HG02798 (cell line): Measurements from ENCODE around the gene MBTPS2.
A peak's percentile ranks its signal among the peaks of the same experiment; 100 is the strongest.
"Not testable (repeated sequence)": the region's sequence is repeated elsewhere in the genome, so short reads cannot be mapped to it uniquely, and the experiment has no call there.

Experiments used
- ATAC-seq: cut with Tn5 transposase; IDR thresholded peaks from one replicate; pipeline ENCODE4 v1.9.1; 2021; ENCODE audit warnings: mild to moderate bottlenecking; ENCODE audit not compliant: unreplicated experiment, poor library complexity

The MBTPS2 gene

DNA sequence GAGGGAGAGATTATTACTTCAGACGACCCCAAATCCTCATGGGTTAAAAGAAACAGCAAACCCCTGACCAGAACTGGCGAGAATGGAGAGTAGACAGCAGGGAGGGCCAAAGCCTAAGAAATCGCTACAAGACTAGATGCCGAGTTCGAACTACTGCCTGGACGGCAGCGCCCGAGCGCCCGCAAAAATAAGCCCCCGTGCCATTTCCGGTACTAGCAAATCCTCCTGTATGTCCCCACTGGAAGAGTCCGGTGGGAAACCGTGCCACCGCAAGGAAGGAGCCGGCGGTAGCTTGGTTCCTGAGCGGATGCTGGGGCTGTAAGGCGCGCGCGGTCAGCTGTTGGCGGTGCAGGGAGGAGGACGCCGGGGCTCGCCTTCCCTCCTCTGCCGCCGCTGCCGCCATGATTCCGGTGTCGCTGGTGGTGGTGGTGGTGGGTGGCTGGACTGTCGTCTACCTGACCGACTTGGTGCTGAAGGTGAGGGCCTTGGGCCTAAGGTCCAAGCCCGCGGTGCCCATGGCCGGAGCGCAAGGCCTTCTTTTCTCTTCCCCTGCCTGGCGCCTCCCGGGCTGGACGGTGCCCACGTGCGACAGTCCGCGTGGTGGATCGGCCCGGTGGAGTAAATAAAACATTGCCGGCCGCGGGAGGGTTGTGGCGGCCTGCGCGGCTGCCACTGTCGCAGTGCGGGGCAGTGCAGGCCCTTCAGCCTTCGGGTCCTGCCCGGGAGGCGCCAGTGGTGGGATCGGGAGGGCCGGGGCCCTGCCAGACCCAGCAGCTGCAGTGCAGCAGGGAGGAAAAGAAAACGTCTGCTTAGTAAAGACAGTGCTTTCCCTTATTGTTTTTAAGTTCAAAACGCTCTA, at the start of gene MBTPS2:
TSS of gene MBTPS2 (plus strand) at position 284 of the 859 bp plus-strand sequence. CDS start at position 402, 118 bp downstream.
- peak; percentile 89 for ATAC-seq

DNA sequence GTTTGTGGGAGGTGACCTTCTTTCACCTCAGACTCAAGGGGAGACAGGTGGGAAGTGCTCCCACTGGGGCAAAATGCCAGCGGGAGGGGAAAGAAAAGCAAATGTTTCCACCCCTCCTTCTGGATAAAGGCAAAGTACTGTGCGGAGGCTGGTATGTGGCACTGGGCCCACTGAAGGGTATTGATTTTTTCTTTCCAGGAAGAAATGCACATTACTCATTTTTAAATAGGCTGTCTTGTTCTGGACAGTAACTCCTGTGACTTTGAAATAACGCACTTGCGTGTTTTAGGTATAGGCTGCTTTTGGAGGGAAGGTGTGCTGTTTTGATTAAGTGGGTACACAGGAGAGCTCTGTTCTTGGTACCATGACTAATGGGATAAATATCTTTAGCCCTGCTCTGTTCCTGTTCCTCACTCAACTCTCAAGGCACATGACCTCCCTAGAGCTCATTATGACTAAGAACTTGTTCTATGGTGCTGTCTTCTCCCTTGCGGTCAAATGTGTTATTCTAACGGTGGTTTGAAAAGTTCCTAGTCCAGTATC, 40.7 kb upstream of the MBTPS2 start:
- peak; percentile 91 for ATAC-seq

DNA sequence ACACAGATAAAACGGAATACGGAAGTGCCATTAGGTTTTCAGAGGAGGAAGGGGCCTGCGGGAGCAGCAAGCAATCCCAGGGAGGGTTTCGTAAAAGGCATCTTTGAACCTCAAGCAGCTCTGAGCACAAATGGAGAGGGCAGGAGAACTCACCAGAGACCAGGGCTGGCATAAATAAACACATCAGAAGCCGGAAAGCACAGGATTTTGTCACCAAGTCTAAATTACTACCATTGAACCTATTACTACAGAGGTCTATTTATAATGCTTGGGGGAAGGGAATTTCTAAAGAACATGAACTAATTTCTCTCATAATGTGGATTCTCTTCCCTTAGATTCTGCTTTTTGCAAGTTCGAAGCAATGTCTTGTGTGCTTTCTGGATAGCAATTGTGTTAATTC, 39.6 kb upstream of the MBTPS2 start:
- no peak for ATAC-seq

DNA sequence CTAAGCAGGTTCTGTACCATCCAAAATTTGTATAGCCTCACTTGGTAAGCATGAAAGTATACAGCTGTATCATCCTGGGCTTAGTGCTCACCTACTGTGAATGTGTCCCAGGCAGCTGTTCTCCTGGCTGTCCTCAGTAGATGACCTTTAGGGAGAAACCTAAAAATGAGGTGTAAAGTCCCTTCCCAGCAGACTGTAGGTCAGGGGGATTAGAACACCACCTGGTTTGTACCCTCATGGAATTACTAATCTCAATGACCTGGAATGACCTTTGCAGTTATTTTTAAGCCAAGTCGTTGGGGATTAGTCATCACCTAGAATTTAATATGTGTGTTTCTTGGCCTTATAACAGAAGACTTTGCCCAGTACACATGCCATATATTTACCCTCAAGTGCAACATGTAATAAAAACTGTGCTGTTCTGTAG, 39.1 kb upstream of the MBTPS2 start:
- ATAC-seq: no peak

DNA sequence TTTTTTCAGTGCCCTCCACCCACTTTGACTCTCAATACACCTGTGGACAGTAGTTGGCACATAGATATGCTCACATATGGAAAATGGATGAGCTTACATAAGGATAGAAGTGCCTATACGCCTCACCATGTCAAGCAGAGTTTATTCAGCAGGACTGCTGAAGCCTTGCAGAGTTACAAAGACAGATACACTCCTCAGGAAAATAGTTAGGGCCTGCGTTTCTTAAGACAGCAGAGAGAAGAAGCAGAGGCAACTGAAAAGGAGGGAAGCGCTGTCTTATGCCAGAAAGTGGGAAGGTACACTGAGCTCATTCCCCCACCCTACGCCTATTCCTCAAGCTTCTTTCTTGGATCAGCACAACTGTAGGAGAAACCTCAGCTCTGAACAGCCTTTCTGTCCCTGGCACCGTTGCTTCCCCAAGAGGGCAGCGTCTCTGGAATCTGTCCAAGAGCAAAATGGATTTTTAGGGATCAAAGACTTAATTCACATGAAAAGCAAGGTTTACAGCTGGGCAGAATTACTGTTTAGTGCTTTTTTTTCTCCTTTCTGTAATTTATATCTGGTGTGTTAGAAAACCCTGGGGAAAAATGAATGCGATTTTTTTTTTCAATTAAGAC, 37.3 kb upstream of the MBTPS2 start:
- ATAC-seq: no peak

DNA sequence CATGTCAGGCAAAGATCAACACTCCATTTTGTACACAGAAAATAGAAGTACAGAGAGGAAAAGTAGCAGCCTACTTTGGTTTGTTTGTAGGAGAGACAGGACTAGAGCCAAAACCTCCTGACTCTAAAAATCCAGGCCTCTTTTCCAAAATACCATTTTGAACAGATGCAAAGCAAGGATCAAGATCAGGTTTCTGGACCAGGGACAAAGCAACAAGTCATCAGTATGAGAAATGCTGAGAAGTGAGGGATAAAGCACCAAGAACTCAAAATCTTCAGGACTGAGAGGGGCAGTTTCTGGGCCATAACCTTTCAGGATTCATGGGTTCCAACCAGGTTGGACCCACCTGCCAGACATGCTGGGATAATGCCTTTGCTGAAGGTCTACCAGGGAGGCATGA, 36.6 kb upstream of the MBTPS2 start:
- no peak for ATAC-seq

DNA sequence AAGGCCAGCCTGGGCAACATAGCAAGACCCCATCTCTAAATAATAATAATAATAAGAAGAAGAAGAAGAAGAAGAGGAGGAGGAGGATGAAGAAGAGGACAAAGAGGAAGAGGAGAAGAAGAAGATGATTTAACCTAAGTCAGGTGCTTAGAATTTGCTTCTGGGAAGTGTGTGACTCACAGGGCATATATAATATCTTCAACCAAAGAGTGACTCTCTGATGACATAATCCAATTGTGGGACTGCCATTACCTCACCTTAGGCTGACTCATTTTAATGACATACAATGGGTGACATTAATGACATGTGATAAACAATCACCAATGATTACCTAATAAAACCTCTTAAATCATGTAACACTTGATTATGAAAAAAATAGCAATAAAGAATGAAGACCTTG, 32.7 kb upstream of the MBTPS2 start:
- ATAC-seq: no peak

DNA sequence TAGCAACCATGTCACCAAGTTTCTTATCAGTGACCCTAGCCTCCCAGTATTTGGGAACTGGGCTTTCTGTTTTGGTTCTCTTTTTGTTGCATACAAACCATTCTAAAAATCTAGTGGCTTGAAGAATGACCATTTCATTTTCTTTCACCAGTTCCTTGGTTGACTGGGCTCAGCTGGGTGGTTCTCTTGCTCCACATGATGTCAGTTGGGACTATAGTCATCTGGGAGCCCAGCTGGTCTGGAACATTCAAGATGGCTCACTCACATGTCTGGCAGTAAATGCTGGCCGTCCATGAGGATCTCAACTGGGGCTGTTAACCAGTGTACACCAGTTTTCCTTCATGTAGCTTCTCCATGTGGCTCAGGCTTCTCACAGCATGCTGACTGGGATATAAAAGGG, 27.6 kb upstream of the MBTPS2 start:
- no peak for ATAC-seq

DNA sequence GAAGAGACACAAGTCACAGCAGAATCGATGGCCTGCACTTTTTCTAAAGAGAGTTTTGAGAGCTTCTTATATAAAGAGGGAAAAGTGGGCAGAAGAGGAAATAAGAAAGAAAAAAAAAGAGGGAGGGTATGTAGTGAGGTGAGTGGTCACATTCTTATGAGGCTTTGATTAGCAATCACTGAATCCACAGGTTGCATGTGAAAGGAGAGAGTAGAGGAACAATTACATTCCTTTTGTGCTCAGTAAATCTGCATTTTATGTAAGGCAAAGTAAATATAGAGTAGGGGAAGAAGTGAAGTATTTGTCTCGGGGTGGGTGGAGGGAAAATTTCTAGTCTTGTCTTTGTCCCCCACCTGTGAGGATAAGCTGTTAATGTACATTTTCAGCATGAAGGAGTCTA, 26.8 kb upstream of the MBTPS2 start:
- ATAC-seq: no peak

DNA sequence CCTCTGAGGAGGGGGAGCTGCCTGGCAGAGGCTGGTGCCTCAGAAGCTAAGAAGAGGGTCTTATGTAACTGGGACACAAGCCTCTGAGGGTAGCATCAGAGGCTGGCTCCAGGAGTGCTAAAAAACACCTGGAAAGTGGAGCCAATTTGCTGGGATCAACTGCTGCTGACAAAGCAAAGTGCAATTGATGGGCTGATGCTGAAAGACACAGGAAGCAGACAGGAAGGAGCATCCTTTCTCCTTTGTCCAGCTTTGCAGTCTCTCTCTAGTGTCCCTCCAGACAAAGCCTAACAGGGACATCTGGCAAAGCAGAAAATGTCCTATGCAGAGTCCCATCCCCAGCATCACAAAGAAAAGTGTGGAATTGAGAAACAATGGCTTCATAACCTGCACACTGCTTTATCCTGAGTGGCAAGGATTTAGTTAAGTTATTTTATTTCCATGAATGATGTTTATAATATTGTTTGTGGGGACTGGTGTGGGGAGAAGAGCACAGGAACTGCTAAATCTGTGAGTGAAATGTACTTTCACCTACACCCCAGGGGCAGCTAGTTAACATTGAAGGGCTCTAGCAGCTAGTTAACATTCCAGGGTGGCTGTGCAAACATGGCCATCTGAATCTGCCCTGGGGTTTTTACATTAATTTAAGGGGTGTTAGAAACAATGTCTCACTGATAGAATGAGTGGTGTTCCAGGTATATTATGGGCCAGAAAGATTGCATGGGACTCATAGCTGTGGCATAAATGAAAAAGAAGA, 25.6 kb upstream of the MBTPS2 start:
- ATAC-seq: no peak

DNA sequence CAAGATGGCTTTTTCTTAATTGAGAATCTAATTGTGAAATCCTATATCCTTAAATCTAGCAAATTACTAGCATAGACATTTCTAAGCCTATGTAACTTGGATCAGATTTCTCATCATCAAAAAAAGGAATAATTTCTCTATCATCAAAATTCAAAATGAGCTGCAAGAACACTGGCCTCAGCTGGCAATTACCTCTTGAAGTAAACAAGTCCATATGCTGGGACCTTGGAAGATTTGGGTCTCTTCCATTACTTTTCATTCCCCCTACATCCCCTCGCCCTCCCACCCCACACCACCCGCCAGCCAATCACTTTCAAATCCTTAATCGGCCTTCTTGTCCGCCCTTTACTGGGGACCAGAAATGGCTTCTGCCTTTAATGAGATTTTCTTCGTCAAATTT, 23.3 kb upstream of the MBTPS2 start:
- no peak for ATAC-seq

DNA sequence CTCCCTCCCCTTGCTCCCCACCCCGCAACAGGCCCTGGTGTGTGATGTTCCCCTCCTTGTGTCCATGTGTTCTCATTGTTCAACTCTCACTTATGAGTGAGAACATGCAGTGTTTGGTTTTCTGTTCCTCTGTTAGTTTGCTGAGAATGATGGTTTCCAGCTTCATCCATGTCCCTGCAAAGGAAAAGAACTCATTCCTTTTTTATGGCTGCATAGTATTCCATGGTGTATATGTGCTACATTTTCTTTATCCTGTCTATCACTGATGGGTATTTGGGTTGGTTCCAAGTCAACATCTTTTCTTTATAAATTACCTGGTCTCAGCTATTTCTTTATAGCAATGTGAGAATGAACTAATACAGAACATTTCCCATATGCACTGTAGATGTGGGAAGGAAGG, 19.2 kb upstream of the MBTPS2 start:
- not testable (repeated sequence) for ATAC-seq

DNA sequence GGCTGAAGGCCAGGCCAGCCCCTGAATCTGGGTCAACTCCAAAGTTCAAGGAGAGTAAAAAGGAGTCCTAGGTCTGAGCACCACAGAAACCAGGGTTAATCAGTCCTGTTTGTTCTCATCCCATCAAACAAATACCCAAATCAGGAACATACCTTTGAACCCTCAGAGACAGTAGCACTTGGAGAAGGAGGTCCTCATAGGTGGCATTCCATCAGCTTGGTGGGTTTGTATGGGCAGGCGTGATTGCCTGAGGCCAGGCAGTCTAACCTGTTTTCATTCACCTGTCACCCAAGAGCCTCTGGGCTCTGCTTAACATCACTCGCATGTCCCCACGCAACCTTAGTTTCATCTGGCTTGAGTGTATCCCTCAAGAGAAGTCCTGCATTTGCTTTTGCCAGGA, 17.5 kb upstream of the MBTPS2 start:
- ATAC-seq: no peak

DNA sequence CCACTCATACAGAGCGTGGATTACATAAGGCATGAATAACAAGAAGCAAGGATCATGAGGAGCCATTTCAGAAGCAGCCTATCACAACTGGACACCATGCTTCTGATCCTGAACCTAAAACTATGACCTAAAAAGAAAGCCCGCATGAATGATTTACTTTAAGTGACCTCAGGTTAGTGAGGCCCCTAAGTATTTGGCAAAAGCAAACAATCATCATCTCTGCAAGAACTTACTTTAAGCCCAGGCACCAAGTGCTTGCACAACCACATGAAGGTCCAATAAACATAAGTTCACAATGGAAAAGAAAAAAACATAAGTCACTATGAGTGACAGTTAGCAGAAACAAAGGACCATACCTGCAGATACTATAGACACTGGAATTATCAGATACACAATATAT, 7.9 kb upstream of the MBTPS2 start:
- no peak for ATAC-seq

DNA sequence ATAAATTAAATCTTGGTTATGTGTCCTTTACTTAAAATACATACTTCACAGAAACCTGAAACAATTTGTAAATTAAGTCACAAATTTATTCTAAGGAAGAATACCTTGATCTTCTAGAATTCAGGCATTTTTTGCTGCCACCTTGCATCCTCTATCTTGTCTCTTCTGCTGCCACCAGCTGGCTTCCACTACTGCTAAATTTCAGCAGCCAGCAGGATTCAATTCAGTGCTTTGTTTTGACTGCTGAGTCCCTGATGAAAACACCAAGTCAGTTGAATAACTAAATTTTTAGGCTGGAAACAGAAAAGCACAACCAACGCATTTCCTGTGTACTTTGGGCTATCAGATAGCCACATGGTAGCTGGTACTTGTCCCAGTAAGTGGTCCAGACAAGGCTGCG, 2.4 kb upstream of the MBTPS2 start:
- ATAC-seq: no peak

DNA sequence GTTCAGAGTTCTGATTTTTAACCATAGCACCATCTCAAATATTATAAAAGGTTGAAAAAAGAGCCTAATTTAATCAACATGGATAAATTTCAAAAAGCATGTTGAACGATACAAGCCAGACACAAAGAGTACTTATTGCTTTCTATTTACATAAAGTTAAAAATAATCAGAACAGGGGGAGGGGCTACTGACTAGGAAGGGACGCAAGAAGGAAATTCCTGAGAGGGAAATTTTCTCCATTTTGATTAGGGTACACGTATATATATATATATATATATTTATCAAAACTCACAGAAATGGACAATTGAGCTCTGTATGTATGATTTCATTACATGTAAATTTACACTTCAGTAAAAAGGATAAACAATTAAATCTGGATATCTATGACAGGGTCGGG, 482 bp upstream of the MBTPS2 start:
- peak; percentile 22 for ATAC-seq

DNA sequence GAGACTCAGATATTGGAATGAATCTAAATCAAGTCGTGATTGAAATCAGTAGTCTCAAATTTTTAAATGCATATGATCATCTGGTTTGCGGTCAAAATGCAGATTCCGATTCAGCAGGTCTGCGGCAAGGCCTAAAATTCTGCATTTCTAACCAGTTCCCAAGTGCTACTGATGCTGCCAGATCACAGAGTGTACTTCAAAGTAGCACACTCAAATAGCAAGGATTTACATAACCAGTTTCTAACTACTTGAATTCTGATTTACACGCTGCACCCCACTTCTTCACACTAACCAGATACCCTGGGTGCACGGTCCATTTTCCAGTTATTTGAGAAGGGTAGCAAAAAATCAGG, 752 bp downstream of the MBTPS2 start:
- ATAC-seq: peak; percentile 14

DNA sequence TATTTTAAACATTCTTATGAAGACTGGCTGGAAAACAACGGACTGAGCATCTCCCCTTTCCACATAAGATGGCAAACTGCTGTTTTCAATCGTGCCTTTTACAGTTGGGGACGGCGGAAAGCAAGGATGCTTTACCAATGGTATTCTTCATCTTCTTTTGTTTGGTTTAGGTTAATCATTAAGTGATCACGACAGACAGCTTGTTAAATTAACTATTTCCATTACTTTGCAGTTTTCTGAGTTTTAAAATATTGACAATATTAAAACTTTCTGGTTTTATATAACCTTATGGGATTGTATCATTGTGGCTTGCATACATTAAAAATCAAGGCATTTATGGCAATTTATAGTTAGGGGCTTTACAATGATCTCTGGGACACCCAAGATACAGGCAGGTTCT, 3.8 kb downstream of the MBTPS2 start:
- no peak for ATAC-seq

DNA sequence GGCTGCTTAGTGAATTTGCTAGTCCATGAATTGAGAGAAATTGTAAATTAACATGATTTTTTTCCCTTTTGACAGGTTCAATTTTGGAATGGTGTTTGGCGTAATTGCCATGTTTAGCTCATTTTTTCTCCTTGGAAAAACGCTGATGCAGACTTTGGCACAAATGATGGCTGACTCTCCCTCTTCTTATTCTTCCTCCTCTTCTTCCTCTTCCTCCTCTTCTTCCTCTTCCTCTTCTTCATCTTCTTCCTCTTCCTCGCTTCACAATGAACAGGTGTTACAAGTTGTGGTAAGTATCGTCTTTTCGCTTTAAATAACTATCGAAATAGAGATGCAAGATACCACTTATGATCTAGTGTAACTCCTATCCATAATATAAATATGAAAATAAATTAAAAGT, 5.7 kb downstream of the MBTPS2 start:
- no peak for ATAC-seq

DNA sequence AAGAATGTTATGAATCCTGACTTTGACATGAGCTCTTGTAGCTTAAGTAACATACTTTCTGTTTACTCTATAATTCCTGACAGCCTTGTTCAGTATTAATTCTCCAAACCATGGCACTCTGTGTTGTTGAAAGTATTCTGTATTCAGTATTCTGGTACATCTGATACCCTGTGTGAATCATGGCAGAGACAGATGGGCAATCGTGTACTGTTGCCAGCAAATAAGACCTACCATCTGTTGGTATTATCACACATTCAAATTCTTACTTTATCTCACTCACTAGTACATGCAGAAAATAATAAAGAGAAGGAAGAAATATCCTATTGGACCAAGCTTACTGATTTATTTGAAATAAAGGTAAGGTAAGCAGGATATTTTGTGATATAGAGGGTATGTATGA, 7.9 kb downstream of the MBTPS2 start:
- ATAC-seq: no peak

DNA sequence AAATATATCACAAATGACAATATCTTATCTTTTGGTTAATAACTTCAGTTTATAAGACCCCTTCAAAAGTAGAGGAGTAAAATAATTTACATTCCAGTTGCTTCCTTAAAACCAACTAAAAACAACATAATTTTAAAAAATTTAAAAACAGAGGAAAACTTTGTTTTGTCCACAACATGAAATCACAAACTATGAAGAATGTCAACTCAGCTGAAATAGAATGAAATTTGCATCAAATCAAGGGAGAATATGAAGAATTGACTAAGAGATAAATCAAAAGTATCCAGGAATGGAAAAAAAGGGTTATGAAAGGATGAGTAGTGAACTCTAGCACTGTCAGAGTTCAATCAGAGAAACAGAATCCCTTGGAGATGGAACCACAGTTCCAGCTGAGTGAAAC, 14.2 kb downstream of the MBTPS2 start:
- no peak for ATAC-seq
